Activated gamma-delta T cell treated with Interleukin-2 at 50 U/mL for 16 hours (primary cell): ENCODE results near the gene NAALADL2.

Experiments used
- DNase-seq: peaks from one replicate; pipeline ENCODE4 v3.0.0-alpha.2; 2020

Gene NAALADL2

GRCh38 chr3:175617247-175617646 is 758.1 kb downstream of the NAALADL2 start:
- no peak for DNase-seq

GRCh38 chr3:175619369-175619768 is 760.2 kb downstream of the NAALADL2 start:
- no peak for DNase-seq

GRCh38 chr3:175620093-175620492 is 761.0 kb downstream of the NAALADL2 start:
- DNase-seq = no peak

- DNase-seq = no peak
Observed at GRCh38 chr3:175620532-175620931, 761.4 kb downstream of the NAALADL2 start.

- DNase-seq = no peak
Observed at GRCh38 chr3:175640958-175641357, 781.8 kb downstream of the NAALADL2 start.

- DNase-seq = no peak
Observed at GRCh38 chr3:175646865-175647264, 787.7 kb downstream of the NAALADL2 start.

GRCh38 chr3:175648899-175649298 is 789.8 kb downstream of the NAALADL2 start:
- DNase-seq = no peak

- DNase-seq = no peak
Observed at GRCh38 chr3:175651716-175652115, 792.6 kb downstream of the NAALADL2 start.

- no peak for DNase-seq
Observed at GRCh38 chr3:175655351-175655750, 796.2 kb downstream of the NAALADL2 start.

- DNase-seq = no peak
Observed at GRCh38 chr3:175656461-175656860, 797.3 kb downstream of the NAALADL2 start.

- no peak for DNase-seq
Observed at GRCh38 chr3:175659670-175660350, 800.7 kb downstream of the NAALADL2 start.

GRCh38 chr3:175662815-175663214 is 803.7 kb downstream of the NAALADL2 start:
- DNase-seq = no peak

GRCh38 chr3:175664911-175665310 is 805.8 kb downstream of the NAALADL2 start:
- DNase-seq = no peak

- DNase-seq = no peak
Observed at GRCh38 chr3:175668300-175668699, 809.2 kb downstream of the NAALADL2 start.

- DNase-seq = no peak
Observed at GRCh38 chr3:175670557-175670956, 811.4 kb downstream of the NAALADL2 start.

GRCh38 chr3:175672119-175672689 is 813.1 kb downstream of the NAALADL2 start:
- DNase-seq = no peak

GRCh38 chr3:175679568-175679967 is 820.4 kb downstream of the NAALADL2 start:
- DNase-seq = no peak

GRCh38 chr3:175692256-175692655 is 833.1 kb downstream of the NAALADL2 start:
- no peak for DNase-seq

GRCh38 chr3:175695251-175695650 is 836.1 kb downstream of the NAALADL2 start:
- DNase-seq = no peak

GRCh38 chr3:175702956-175703355 is 843.8 kb downstream of the NAALADL2 start:
- no peak for DNase-seq

GRCh38 chr3:175704366-175705055 is 845.4 kb downstream of the NAALADL2 start:
- no peak for DNase-seq

- DNase-seq = no peak
Observed at GRCh38 chr3:175713268-175713667, 854.1 kb downstream of the NAALADL2 start.

- no peak for DNase-seq
Observed at GRCh38 chr3:175716446-175716845, 857.3 kb downstream of the NAALADL2 start.

- no peak for DNase-seq
Observed at GRCh38 chr3:175726228-175726627, 867.1 kb downstream of the NAALADL2 start.
